H9 (cell line): ENCODE measurements around the gene TOM1L2. TPM values are rescaled to one million over a fixed set of nuclear protein-coding genes. Genes with fewer than 3 reads are reported as not detected.
A peak's percentile ranks its signal among the peaks of the same experiment; 100 is the strongest.

Experiments used
- DNase-seq: peaks from one replicate; pipeline ENCODE4 v3.0.0-alpha.2; 2017
- H2AFZ ChIP-seq: one replicate; pipeline ENCODE4 v1.6.1; 2013; ENCODE audit warnings: mild to moderate bottlenecking, low read length, control low read depth, moderate library complexity
- H2AK5ac ChIP-seq: 2 replicates; pipeline ENCODE4 v1.6.1; 2013; ENCODE audit warnings: low read length, control low read depth, mixed read lengths; ENCODE audit not compliant: insufficient read length
- H2BK120ac ChIP-seq: one replicate; pipeline ENCODE4 v1.6.1; 2013; ENCODE audit warnings: low read depth, mild to moderate bottlenecking, low read length, control low read depth, inconsistent platforms; ENCODE audit not compliant: poor library complexity, severe bottlenecking
- H2BK12ac ChIP-seq: 2 replicates; pipeline ENCODE4 v1.6.1; 2013; ENCODE audit warnings: low read length, control low read depth, mixed read lengths, low read depth; ENCODE audit not compliant: insufficient read length
- H2BK15ac ChIP-seq: 2 replicates; pipeline ENCODE4 v1.6.1; 2013; ENCODE audit warnings: low read depth, low read length, control low read depth
- H2BK20ac ChIP-seq: one replicate; pipeline ENCODE4 v1.6.1; 2013; ENCODE audit warnings: low read depth, mild to moderate bottlenecking, low read length, control low read depth, inconsistent platforms; ENCODE audit not compliant: poor library complexity, severe bottlenecking
- H2BK5ac ChIP-seq: 2 replicates; pipeline ENCODE4 v1.6.1; 2013; ENCODE audit warnings: low read length, control low read depth, mixed read lengths; ENCODE audit not compliant: insufficient read length
- H3K14ac ChIP-seq: 2 replicates; pipeline ENCODE4 v1.6.1; 2013; ENCODE audit warnings: low read length, control low read depth; ENCODE audit not compliant: insufficient read depth
- H3K18ac ChIP-seq: 2 replicates; pipeline ENCODE4 v1.6.1; 2013; ENCODE audit warnings: low read depth, mild to moderate bottlenecking, mixed read lengths, low read length, control low read depth; ENCODE audit not compliant: insufficient read length
- H3K23ac ChIP-seq: 2 replicates; pipeline ENCODE4 v1.6.1; 2013; ENCODE audit warnings: low read length, control low read depth, mixed read lengths, low read depth; ENCODE audit not compliant: insufficient read length
- H3K23me2 ChIP-seq: 2 replicates; pipeline ENCODE4 v1.6.1; 2013; ENCODE audit warnings: low read depth, mild to moderate bottlenecking, mixed read lengths, low read length, control low read depth; ENCODE audit not compliant: insufficient read length, poor library complexity, severe bottlenecking
- H3K27ac ChIP-seq: 2 replicates; pipeline ENCODE4 v1.5.1; 2013; ENCODE audit warnings: low read length, control low read depth, mixed read lengths, low read depth; ENCODE audit not compliant: insufficient read length
- H3K27me3 ChIP-seq: 2 replicates; pipeline ENCODE4 v1.6.1; 2013; ENCODE audit warnings: low read length, control low read depth, inconsistent platforms; ENCODE audit not compliant: insufficient read depth
- H3K4ac ChIP-seq: 2 replicates; pipeline ENCODE4 v1.6.1; 2013; ENCODE audit warnings: low read depth, mild to moderate bottlenecking, control low read depth, inconsistent platforms, low read length, moderate library complexity
- H3K4me1 ChIP-seq: 2 replicates; pipeline ENCODE4 v1.6.1; 2013; ENCODE audit warnings: low read length, control low read depth, inconsistent platforms; ENCODE audit not compliant: insufficient read depth
- H3K4me2 ChIP-seq: 2 replicates; pipeline ENCODE4 v1.6.1; 2013; ENCODE audit warnings: low read length, control low read depth, mixed read lengths; ENCODE audit not compliant: insufficient read length, insufficient read depth
- H3K56ac ChIP-seq: 2 replicates; pipeline ENCODE4 v1.6.1; 2013; ENCODE audit warnings: low read depth, mild to moderate bottlenecking, mixed read lengths, low read length, control low read depth; ENCODE audit not compliant: insufficient read length
- H3K79me1 ChIP-seq: 2 replicates; pipeline ENCODE4 v1.6.1; 2013; ENCODE audit warnings: low read depth, mild to moderate bottlenecking, moderate library complexity, low read length, control low read depth, inconsistent platforms; ENCODE audit not compliant: insufficient read depth, poor library complexity, severe bottlenecking
- H3K79me2 ChIP-seq: 2 replicates; pipeline ENCODE4 v1.6.1; 2013; ENCODE audit warnings: low read length, control low read depth, inconsistent platforms; ENCODE audit not compliant: insufficient read depth
- H3K9ac ChIP-seq: 2 replicates; pipeline ENCODE4 v1.6.1; 2013; ENCODE audit warnings: low read length, control low read depth, mixed read lengths; ENCODE audit not compliant: insufficient read length; ENCODE audit errors: extremely low read depth
- H3K9me3 ChIP-seq: one replicate; pipeline ENCODE4 v1.6.1; 2013; ENCODE audit warnings: low read depth, low read length, inconsistent platforms; ENCODE audit not compliant: control insufficient read depth
- H3T11ph ChIP-seq: one replicate; pipeline ENCODE4 v1.6.1; 2013; ENCODE audit warnings: mild to moderate bottlenecking, low read length, control low read depth, inconsistent platforms
- H4K20me1 ChIP-seq: one replicate; pipeline ENCODE4 v1.6.1; 2013; ENCODE audit not compliant: control insufficient read depth, insufficient read length, insufficient read depth
- H4K5ac ChIP-seq: 2 replicates; pipeline ENCODE4 v1.6.1; 2013; ENCODE audit warnings: low read depth, mild to moderate bottlenecking, mixed read lengths, low read length, control low read depth; ENCODE audit not compliant: insufficient read length
- H4K8ac ChIP-seq: replicated peaks from 2 replicates; pipeline ENCODE4 v1.6.1; 2013; ENCODE audit warnings: low read length, control low read depth, mixed read lengths, low read depth; ENCODE audit not compliant: insufficient read length
- H4K91ac ChIP-seq: 2 replicates; pipeline ENCODE4 v1.6.1; 2013; ENCODE audit warnings: low read depth, mild to moderate bottlenecking, moderate library complexity, mixed read lengths, low read length, control low read depth; ENCODE audit not compliant: insufficient read length
- H3K27ac Mint-ChIP-seq, 3 experiments: 2 replicates in 2 of 3; 3 replicates in 1 of 3; pipeline ENCODE4 v1.8.0; 2020 to 2021; ENCODE audit warnings: mixed read lengths in 3 of 3, mild to moderate bottlenecking in 1 of 3, moderate library complexity in 1 of 3
- H3K27me3 Mint-ChIP-seq: 2 replicates; pipeline ENCODE4 v1.8.0; 2021; ENCODE audit warnings: low read depth, mild to moderate bottlenecking, moderate library complexity, mixed read lengths
- H3K36me3 Mint-ChIP-seq, 3 experiments: 2 replicates in 2 of 3; 3 replicates in 1 of 3; pipeline ENCODE4 v1.8.0; 2020 to 2021; ENCODE audit warnings: low read depth in 3 of 3, mixed read lengths in 3 of 3; ENCODE audit not compliant: insufficient read depth in 1 of 3
- H3K4me1 Mint-ChIP-seq, 2 experiments: 2 replicates each; pipeline ENCODE4 v1.8.0; 2020; ENCODE audit warnings: mixed read lengths in 2 of 2
- H3K4me3 Mint-ChIP-seq, 2 experiments: 2 replicates in 1 of 2; 3 replicates in 1 of 2; pipeline ENCODE4 v1.8.0; 2020 to 2021; ENCODE audit warnings: mild to moderate bottlenecking in 2 of 2, mixed read lengths in 2 of 2, moderate library complexity in 1 of 2
- H3K9me3 Mint-ChIP-seq, 2 experiments: 2 replicates in 1 of 2; 3 replicates in 1 of 2; pipeline ENCODE4 v1.8.0; 2020; ENCODE audit warnings: mild to moderate bottlenecking in 2 of 2, mixed read lengths in 2 of 2, moderate library complexity in 1 of 2
- WGBS: extraction: QIAGEN DNeasy Blood & Tissue Kit; methylation state at CpG from one replicate; pipeline ENCODE4 v1.1.7; 2013; ENCODE audit warnings: missing lambda C conversion rate, low lambda C conversion rate, mixed read lengths; ENCODE audit not compliant: insufficient read length; ENCODE audit errors: extremely low coverage; 5-methylcytosine and 5-hydroxymethylcytosine counted together
- total RNA-seq: library from RNA; stranded (reverse); gene quantifications from 2 replicates; pipeline ENCODE4 v1.2.1, GENCODE V29; 2021
- TF ChIP-seq, protein P1 (sequence below): fragments of 200-600 bp; sonication (generic); conservative IDR thresholded peaks from 3 replicates; pipeline ENCODE4 v1.8.0; 2021; ENCODE audit warnings: antibody characterized with exemption, mild to moderate bottlenecking

Gene TOM1L2
- total RNA-seq, 1 experiment from 2014 or later = 4.6 TPM

DNA sequence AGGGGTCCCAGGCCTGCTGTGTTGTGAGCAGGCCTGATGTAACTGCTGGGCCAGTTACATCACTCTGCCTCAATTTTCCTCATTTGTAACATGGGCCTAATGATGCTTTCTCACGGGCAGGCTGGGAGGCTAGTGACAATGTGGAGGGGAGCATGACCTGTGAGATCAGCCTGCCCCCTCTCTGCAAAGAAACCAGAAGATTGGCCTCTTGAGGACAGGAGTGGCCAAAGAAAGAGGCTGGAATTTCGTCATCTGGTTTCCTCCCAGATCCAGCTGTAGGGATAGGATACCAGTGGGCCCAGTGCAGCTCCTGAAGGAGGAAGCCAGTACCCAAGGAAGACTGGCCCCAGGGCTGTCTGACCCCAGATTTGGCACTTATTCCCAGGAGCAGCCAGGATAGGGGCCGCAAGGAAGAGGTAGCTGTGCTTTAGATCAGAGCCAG lies 134.8 kb downstream of the TOM1L2 start:
- peak overlapping the region; percentile 59 for H4K5ac ChIP-seq
- peak overlapping the region; percentile 65 for H2BK120ac ChIP-seq
- DNase-seq = peak; percentile 84
- H3K4me2 ChIP-seq = peak overlapping the region; percentile 3
- H2AK5ac ChIP-seq = peak overlapping the region; percentile 96
- H2BK20ac ChIP-seq = no peak overlapping the region
- no CpG with 5 or more reads among the region's 3 CpGs for WGBS
- peak overlapping the region; percentile 37 for H3K9ac ChIP-seq
- peak overlapping the region; percentile 85 for H3K14ac ChIP-seq
- H3K4me3 Mint-ChIP-seq = peak overlapping the region; percentile 76 to 87
- H4K91ac ChIP-seq = peak overlapping the region; percentile 2
- no peak overlapping the region for H2AFZ ChIP-seq
- H3K27ac Mint-ChIP-seq = peak overlapping the region; percentile 98 to 99 (median 99)
- H3K9me3 ChIP-seq = no peaks in the 10 kb centered on the region
- H3K4ac ChIP-seq = peak overlapping the region; percentile 81
- H3K4me1 ChIP-seq = peaks cover 21% of the 10 kb centered on the region
- peak overlapping the region; percentile 83 for H3K18ac ChIP-seq
- H2BK15ac ChIP-seq = no peak overlapping the region
- peak overlapping the region; percentile 12 for H2BK5ac ChIP-seq
- peaks cover 15% of the 10 kb centered on the region; the same call in 1 of the 2 replicates for H3K79me2 ChIP-seq
- no peaks in the 10 kb centered on the region for H3K79me1 ChIP-seq
- peaks cover 3% of the 10 kb centered on the region for H4K20me1 ChIP-seq
- peaks cover 2% of the 10 kb centered on the region; the same call in 1 of the 2 replicates for H3K27me3 Mint-ChIP-seq
- H2BK12ac ChIP-seq = peak overlapping the region; percentile 83
- H3K36me3 Mint-ChIP-seq = peaks cover 7 to 24% (median 21%) of the 10 kb centered on the region in 3 experiments
- peaks cover 13% of the 10 kb centered on the region for H3K23me2 ChIP-seq
- H3T11ph ChIP-seq = peak overlapping the region; percentile 27
- no peak overlapping the region for H3K23ac ChIP-seq
- H3K27me3 ChIP-seq = no peaks in the 10 kb centered on the region
- H3K56ac ChIP-seq = no peak overlapping the region
- TF ChIP-seq, protein P1, sequence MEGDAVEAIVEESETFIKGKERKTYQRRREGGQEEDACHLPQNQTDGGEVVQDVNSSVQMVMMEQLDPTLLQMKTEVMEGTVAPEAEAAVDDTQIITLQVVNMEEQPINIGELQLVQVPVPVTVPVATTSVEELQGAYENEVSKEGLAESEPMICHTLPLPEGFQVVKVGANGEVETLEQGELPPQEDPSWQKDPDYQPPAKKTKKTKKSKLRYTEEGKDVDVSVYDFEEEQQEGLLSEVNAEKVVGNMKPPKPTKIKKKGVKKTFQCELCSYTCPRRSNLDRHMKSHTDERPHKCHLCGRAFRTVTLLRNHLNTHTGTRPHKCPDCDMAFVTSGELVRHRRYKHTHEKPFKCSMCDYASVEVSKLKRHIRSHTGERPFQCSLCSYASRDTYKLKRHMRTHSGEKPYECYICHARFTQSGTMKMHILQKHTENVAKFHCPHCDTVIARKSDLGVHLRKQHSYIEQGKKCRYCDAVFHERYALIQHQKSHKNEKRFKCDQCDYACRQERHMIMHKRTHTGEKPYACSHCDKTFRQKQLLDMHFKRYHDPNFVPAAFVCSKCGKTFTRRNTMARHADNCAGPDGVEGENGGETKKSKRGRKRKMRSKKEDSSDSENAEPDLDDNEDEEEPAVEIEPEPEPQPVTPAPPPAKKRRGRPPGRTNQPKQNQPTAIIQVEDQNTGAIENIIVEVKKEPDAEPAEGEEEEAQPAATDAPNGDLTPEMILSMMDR = no peak
- peak overlapping the region; percentile 55 for H3K27ac ChIP-seq
- peaks cover 57 to 70% of the 10 kb centered on the region in 2 experiments for H3K4me1 Mint-ChIP-seq
- peak overlapping the region; percentile 21 for H4K8ac ChIP-seq
- no peaks in the 10 kb centered on the region; a peak in 3 of 5 replicates for H3K9me3 Mint-ChIP-seq
